Motor neuron (in vitro differentiated cells): ENCODE data around the gene HTR3A. TPM values are rescaled to one million over a fixed set of nuclear protein-coding genes. Genes with fewer than 3 reads are reported as not detected.
"Not testable (repeated sequence)": the region's sequence is repeated elsewhere in the genome, so short reads cannot be mapped to it uniquely, and the experiment has no call there.

Experiments
- ATAC-seq, 8 experiments: fragments of 200-7000 bp; cut with Tn5 transposase; replicated peaks in 6 of 8; 2 replicates each; pipeline ENCODE4 v1.8.0; 2021; ENCODE audit warnings: mild to moderate bottlenecking in 8 of 8, moderate library complexity in 8 of 8
- H3K27ac ChIP-seq, 2 donors: fragments of 250-450 bp; sonication (Bioruptor Pico); 2 replicates each; pipeline ENCODE4 v1.9.0; 2021; ENCODE audit warnings: antibody characterized with exemption in 2 of 2, mild to moderate bottlenecking in 2 of 2, moderate library complexity in 1 of 2
- H3K4me1 ChIP-seq, 2 donors: fragments of 250-450 bp; sonication (Bioruptor Pico); replicated peaks in 1 of 2; 2 replicates each; pipeline ENCODE4 v1.6.1; 2021; ENCODE audit warnings: antibody characterized with exemption in 2 of 2, mild to moderate bottlenecking in 2 of 2, moderate library complexity in 1 of 2
- H3K4me3 ChIP-seq, 5 donors: fragments of 250-450 bp; sonication (Bioruptor Pico); 2 replicates each; pipeline ENCODE4 v1.9.0; 2021; ENCODE audit warnings: antibody characterized with exemption in 5 of 5, mild to moderate bottlenecking in 5 of 5, moderate library complexity in 4 of 5
- WGBS, 10 experiments: fragments of 450-650 bp; shearing (Covaris generic); methylation state at CpG; one replicate each; pipeline ENCODE4 v1.0.0; 2022; 5-methylcytosine and 5-hydroxymethylcytosine counted together
- in situ Hi-C, 9 experiments: fragments of 400-800 bp; cut with MboI; loops; one replicate each; pipeline ENCODE4 v1.15.0; 2021; ENCODE audit warnings: low sequenced_read_pairs in 9 of 9, low pct_unique_long_range_greater_than_20kb in 2 of 9; ENCODE audit not compliant: unreplicated experiment in 9 of 9
- total RNA-seq, 8 experiments: library from RNA; unstranded; fragments of 300-600 nt; gene quantifications; 2 replicates each; pipeline versions ENCODE4 v1.2.3 to v1.2.4, GENCODE V29; 2022

The HTR3A gene
- 10 to 100 TPM in 1 of 8 experiments, under 1 TPM in 6, not detected in 1; 0.05 to 12.0 (median 0.10) TPM for total RNA-seq

DNA sequence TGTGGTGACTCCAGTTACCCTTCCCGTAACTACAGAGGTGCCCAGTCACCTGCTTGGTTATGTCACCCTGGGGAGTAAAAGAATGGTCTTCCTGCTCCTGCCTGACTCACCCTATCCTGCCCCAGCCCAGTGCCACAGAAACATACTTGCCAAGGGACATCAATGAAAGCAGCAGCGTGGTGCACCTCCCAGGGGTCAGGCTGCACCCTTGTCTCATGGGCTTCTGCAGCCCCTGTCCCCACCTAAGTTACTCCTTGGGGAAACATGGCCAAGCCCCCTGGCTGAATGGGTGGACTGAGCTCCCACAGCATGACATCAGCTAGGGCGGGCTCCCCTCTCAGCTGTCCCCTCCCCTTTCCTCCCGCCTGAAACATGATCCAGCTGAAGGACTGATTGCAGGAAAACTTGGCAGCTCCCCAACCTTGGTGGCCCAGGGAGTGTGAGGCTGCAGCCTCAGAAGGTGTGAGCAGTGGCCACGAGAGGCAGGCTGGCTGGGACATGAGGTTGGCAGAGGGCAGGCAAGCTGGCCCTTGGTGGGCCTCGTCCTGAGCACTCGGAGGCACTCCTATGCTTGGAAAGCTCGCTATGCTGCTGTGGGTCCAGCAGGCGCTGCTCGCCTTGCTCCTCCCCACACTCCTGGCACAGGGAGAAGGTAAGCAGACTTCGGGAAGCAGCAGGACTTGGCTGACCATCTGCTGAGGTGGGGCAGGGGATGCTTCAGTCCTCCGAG, at the start of gene HTR3A:
HTR3A (plus strand) TSS at position 368 of the 730 bp plus-strand sequence; CDS start at position 586, 218 bp downstream.
- 3 to 71% (median 55%) methylated on average over 1 to 5 of the region's 12 CpGs; no CpG with 5 or more reads in 3 of the 10 experiments for WGBS, 10 experiments
- Histone ChIP-seq H3K4me1 (peaks cover 0 to 4% of the 10 kb centered on the region in 2 donors), H3K27ac (no peak within 1 kb of the TSS), H3K4me3 (no peak within 1 kb of the TSS)
- in situ Hi-C loops = loop anchor here in 3 of 9 experiments (25.0 kb wide), 1 partner anchor 287 kb away; no protein-coding TSS in a partner anchor
- ATAC-seq = peak; percentile 94 to 97 (median 96)

DNA sequence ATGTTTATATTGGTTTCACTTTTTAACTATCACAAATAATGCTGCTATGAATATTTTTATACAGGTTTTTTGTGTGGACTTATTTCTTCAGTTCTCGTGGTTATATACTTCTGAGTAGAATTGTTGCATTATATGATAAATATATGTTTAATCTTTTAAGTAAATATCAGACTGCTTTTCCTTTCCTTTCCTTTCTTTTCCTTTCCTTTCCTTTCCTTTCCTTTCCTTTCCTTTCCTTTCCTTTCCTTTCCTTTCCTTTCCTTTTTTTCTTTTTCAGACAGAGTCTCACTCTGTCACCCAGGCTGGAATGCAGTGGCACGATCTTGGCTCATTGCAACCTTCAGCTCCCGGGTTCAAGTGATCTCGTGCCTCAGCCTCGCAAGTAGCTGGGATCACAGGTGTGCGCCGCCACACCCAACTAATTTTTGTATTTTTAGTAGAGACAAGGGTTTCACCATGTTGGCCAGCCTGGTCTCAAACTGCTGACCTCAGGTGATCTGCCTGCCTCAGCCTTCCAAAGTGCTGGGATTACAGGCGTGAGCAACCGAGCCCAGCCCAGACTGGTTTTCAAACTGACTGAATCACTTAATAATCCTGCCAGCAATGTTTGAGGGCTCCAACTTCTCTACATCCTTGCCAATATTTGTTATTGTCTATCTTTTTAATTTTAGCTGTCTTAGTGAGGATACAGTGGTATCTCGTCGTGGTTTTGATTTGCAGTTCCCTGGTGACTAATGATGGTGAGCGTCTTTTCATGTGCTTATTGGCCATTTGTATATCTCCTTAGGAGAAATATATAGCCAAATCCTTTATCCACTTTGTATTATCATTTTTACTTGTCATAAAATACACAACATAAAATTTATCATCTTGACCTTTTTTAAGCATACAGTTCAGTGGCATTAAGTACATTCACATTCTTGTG, 48.4 kb upstream of the HTR3A start:
- in situ Hi-C loops = no loop called here
- Histone ChIP-seq H3K4me3 (no peak overlapping the region), H3K27ac (no peak overlapping the region), H3K4me1 (no peaks in the 10 kb centered on the region)
- peak in 2 of 8 experiments; percentile 31 to 42 for ATAC-seq
- 13 to 94% (median 70%) methylated on average over 4 to 9 of the region's 12 CpGs for WGBS, 10 experiments

DNA sequence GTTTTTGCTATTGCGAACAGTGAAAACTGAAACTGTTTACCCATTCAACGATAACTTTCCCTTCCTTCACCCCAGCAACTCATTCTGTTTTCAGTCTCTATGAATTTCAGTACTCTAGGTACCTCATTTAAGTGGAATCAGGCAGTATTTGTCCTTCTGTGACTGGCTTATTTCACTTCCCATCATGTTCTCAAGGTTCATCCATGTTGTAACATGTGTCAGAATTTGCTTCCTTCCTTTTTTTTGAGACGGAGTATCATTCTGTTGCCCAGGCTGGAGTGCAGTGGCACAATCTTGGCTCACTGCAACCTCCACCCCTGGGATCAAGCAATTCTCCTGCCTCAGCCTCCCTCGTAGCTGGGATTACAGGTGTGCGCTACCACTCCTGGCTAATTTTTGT, 46.6 kb upstream of the HTR3A start:
- ATAC-seq = no peak
- no peak overlapping the region for H3K27ac ChIP-seq
- in situ Hi-C loops = no loop called here
- 49 to 100% (median 94%) methylated on average over 1 to 5 of the region's 5 CpGs; no CpG with 5 or more reads in 1 of the 10 experiments for WGBS, 10 experiments
- no peak overlapping the region for H3K4me3 ChIP-seq
- H3K4me1 ChIP-seq = no peaks in the 10 kb centered on the region

DNA sequence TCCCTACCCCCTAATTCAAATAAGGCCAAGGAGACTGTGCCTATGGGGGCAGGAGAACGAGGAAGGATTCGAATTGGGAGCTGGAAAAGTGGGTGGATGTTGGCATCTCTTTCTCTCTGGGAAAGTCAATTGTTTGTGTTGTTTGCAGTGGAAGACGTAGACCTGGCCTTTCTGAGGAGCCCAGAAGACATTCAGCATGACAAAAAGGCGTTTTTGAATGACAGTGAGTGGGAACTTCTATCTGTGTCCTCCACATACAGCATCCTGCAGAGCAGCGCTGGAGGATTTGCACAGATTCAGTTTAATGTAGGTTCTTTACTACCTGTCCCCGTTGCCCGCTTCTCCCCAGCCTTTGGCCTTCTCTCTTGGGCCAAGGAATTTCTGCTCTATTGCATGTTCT, 42.1 kb upstream of the HTR3A start:
- in situ Hi-C loops = no loop called here
- WGBS, 10 experiments = 10 to 60% (median 40%) methylated on average over 1 to 7 of the region's 7 CpGs; no CpG with 5 or more reads in 3 of the 10 experiments
- ATAC-seq = no peak
- Histone ChIP-seq H3K27ac (no peak overlapping the region), H3K4me1 (no peaks in the 10 kb centered on the region), H3K4me3 (no peak overlapping the region)

DNA sequence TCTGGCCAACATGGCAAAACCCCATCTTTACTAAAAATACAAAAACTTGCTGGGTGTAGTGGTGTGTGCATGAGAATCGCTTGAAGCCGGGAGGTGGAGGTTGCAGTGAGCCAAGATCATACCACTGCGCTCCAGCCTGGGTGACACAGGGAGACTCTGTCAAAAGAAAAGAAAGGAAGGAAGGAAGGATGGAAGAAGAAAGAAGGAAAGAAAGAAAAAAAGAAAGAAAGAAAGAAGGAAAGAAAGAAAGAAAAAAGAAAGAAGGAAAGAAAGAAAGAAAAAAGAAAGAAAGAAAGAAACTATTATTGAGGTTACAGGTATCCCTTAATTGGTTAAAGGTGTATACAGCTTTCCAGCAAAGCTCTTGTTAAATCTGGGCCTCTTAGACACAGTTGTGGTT, 40.7 kb upstream of the HTR3A start:
- H3K27ac ChIP-seq, in situ Hi-C loops: not testable (repeated sequence)
- WGBS, 10 experiments = 61 to 100% (median 97%) methylated on average over 1 to 3 of the region's 3 CpGs; no CpG with 5 or more reads in 2 of the 10 experiments

DNA sequence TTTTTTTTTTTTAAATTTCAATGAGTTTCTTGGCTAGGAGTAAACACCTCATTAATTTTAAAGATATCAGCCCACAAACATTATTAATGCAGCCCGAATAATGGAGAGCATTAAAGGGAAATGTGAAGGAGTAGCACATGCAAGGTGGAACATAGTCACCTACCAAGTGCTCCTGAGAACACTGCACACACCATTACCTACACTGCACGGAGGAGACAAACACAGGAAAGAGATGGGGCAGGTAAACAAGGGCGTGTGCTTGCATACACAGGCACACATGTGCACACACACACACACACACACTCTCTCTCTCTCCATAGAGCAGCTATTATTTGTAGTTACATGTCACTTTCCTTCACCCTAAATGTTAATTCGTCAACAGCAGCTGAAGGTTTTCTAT, 40.1 kb upstream of the HTR3A start:
- no peaks in the 10 kb centered on the region for H3K4me1 ChIP-seq
- 0 to 100% (median 74%) methylated on average over 1 to 4 of the region's 4 CpGs; no CpG with 5 or more reads in 1 of the 10 experiments for WGBS, 10 experiments
- in situ Hi-C loops = no loop called here
- H3K27ac ChIP-seq = no peak overlapping the region
- ATAC-seq = no peak
- H3K4me3 ChIP-seq = no peak overlapping the region

More for the DNA sequence above, 40.7 kb upstream of the HTR3A start:
- not testable (repeated sequence) for ATAC-seq, H3K4me3 ChIP-seq, H3K4me1 ChIP-seq

DNA sequence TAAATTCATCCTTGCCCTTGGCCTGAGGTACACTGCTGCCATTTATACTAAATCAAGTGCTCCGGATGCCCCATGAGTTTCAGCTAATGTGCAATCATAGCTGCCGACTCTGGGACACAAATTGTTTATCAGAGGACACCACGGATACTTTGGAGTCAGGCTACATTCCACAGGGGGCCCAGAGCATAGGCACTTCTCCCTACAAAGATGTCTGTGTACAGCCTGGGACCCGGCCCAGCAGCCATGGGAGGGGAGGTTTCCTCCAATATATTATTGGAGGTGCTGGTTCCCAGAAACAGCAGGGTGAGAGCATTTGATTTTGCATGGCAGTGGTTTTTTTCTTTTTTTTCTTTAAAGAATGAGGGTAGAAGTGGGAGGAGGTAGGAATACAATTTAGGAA, 39.0 kb upstream of the HTR3A start:
- in situ Hi-C loops = no loop called here
- WGBS, 10 experiments = 20 to 100% (median 56%) methylated on average over 1 to 4 of the region's 4 CpGs; no CpG with 5 or more reads in 4 of the 10 experiments
- Histone ChIP-seq H3K4me3 (no peak overlapping the region), H3K4me1 (no peaks in the 10 kb centered on the region), H3K27ac (no peak overlapping the region)
- no peak for ATAC-seq

DNA sequence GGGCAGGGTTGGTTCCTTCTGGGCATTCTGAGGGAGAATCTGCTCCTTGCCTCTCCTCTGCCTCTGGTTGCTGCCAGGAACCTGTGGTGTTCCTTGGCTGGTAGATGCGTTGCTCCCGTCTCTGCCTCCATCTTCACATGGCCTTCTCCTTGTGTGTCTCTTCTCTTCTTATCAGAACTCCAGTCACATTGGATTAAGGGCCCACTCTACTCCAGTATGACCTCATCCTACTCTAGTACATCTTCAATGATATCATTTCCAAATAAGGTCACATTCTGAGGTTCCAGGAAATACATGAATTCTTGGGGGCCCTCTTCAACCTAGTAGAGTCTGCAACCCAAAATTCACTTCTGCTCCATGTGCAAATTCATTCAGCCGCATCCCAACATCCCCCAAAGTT, 37.0 kb upstream of the HTR3A start:
- no peak for ATAC-seq
- H3K27ac ChIP-seq = no peak overlapping the region
- no peaks in the 10 kb centered on the region for H3K4me1 ChIP-seq
- H3K4me3 ChIP-seq = no peak overlapping the region
- in situ Hi-C loops = no loop called here
- 33 to 80% (median 62%) methylated on average over 1 to 3 of the region's 3 CpGs; no CpG with 5 or more reads in 4 of the 10 experiments for WGBS, 10 experiments

DNA sequence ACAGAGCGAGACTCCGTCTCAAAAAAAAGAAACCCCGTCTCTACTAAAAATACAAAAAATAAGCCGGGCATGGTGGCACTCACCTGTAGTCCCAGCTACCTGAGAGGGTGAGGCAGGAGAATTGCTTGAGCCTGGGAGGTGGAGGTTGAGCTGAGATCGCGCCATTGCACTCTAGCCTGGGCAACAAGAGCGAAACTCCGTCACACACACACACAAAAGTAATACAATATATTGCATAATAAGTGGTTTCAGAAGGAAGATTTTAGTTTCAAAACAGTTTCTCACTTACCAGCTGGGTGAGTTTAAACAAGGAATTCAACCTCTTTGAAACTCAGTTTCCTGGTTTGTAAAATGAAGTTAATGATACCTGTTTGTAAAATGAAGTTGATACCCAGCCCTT, 32.7 kb upstream of the HTR3A start:
- in situ Hi-C loops = no loop called here
- WGBS, 10 experiments = 63 to 100% (median 91%) methylated on average over 3 to 8 of the region's 8 CpGs; no CpG with 5 or more reads in 4 of the 10 experiments
- no peaks in the 10 kb centered on the region for H3K4me1 ChIP-seq
- H3K4me3 ChIP-seq = no peak overlapping the region
- no peak for ATAC-seq
- no peak overlapping the region for H3K27ac ChIP-seq

DNA sequence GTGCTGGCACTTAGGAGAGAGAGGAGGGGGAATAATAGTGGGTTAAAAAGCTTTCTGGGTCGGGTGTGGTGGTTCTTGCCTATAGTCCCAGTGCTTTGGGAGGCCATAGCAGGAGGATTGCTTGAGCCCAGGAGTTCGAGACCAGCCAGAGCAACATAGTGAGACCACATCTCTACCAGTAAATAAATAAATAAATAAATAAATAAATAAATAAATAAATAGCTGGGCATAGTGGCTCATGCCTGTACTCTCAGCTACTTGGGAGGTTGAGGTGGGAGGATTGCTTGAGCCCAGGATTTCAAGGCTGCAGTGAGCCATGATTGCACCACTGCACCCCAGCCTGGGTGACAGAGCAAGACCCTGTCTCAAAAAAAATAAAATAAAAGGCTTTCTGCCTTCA, 28.7 kb upstream of the HTR3A start:
- ATAC-seq, H3K4me3 ChIP-seq, in situ Hi-C loops, H3K4me1 ChIP-seq, H3K27ac ChIP-seq: not testable (repeated sequence)
- WGBS, 10 experiments = 67 to 100% (median 75%) methylated on average over 1 to 2 of the region's 2 CpGs; no CpG with 5 or more reads in 7 of the 10 experiments

DNA sequence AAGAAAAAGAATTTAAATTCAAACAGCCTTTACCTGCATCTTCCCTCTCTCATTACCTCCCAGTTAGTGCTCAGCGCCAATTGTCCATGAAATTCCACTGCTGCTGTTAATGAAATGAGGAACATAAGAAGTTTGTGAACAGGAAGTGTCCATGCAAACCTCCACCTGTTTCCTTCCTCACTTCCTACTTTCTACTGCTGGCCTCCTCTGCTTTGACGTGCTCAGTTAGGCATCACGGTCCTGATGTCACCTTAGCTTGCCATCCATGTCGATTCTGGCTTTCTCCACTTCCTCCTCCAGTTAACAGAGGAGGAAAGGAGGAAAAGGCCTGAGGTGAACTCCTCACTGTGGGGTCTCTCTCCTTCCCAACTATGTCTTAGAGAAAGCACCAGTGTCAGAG, 26.9 kb upstream of the HTR3A start:
- no peak for ATAC-seq
- Histone ChIP-seq H3K27ac (no peak overlapping the region), H3K4me3 (no peak overlapping the region), H3K4me1 (peaks cover 0 to 10% of the 10 kb centered on the region in 2 donors)
- 40 to 100% (median 83%) methylated on average over 1 to 4 of the region's 4 CpGs; no CpG with 5 or more reads in 3 of the 10 experiments for WGBS, 10 experiments
- in situ Hi-C loops = no loop called here

DNA sequence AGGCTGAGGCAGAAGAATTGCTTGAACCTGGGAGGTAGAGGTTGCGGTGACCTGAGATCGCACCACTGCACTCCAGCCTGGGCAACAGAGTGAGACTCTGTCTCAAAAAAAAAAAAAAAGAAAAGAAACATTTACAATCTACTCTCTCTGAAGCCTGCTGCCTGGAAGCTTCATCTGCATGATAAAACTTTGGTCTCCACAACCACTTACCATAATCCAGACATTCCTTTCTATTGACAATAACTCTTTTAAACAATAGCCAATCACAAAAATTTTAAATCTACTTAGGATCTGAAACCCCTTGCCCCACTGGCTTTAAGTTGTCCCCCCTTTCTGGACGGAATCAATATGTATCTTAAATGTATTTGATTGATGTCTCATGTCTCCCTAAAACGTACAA, 25.0 kb upstream of the HTR3A start:
- 0 to 100% (median 53%) methylated on average over 1 to 4 of the region's 4 CpGs; no CpG with 5 or more reads in 2 of the 10 experiments for WGBS, 10 experiments

DNA sequence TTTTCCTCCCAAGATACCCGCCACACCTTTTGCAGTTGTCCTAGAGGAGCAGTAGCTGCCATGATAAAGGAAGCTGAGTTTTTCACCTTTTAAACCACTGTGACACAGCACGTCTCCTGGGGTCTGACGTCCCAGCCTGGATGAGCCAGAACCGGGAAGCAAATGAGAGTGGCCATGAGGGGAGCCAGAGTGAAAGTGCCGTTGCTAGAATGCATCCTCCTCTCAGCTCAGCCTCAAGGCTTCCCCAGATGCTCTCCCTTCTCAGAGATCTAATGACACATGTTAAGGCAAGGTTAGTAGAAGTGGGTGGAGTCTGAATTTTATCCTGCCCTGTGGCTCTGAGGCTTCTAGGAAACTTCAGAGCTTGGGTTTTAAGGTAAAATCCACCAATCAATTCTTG, 23.4 kb upstream of the HTR3A start:
- 0 to 100% (median 20%) methylated on average over 1 of the region's 5 CpGs; no CpG with 5 or more reads in 7 of the 10 experiments for WGBS, 10 experiments
- in situ Hi-C loops = no loop called here
- peaks cover 0 to 11% of the 10 kb centered on the region in 2 donors for H3K4me1 ChIP-seq
- peak in 5 of 8 experiments; percentile 18 to 73 (median 44) for ATAC-seq
- no peak overlapping the region for H3K4me3 ChIP-seq
- peak overlapping the region in 1 of 2 donors; percentile 45 for H3K27ac ChIP-seq

More for the DNA sequence above, 25.0 kb upstream of the HTR3A start:
- ATAC-seq = no peak
- in situ Hi-C loops = no loop called here
- Histone ChIP-seq H3K4me1 (peaks cover 0 to 10% of the 10 kb centered on the region in 2 donors), H3K27ac (no peak overlapping the region), H3K4me3 (no peak overlapping the region)
